ENCODE measurements around the gene GRPEL1. TPM values are rescaled to one million over a fixed set of nuclear protein-coding genes. Genes with fewer than 3 reads are reported as not detected.

The GRPEL1 gene
- total and polyA plus RNA-seq, 9 of the 15 experiments (the other 6 are each of a cell fraction or from before 2014, with no cell fraction given) = 43.4 to 192 (median 86.6) TPM

DNA sequence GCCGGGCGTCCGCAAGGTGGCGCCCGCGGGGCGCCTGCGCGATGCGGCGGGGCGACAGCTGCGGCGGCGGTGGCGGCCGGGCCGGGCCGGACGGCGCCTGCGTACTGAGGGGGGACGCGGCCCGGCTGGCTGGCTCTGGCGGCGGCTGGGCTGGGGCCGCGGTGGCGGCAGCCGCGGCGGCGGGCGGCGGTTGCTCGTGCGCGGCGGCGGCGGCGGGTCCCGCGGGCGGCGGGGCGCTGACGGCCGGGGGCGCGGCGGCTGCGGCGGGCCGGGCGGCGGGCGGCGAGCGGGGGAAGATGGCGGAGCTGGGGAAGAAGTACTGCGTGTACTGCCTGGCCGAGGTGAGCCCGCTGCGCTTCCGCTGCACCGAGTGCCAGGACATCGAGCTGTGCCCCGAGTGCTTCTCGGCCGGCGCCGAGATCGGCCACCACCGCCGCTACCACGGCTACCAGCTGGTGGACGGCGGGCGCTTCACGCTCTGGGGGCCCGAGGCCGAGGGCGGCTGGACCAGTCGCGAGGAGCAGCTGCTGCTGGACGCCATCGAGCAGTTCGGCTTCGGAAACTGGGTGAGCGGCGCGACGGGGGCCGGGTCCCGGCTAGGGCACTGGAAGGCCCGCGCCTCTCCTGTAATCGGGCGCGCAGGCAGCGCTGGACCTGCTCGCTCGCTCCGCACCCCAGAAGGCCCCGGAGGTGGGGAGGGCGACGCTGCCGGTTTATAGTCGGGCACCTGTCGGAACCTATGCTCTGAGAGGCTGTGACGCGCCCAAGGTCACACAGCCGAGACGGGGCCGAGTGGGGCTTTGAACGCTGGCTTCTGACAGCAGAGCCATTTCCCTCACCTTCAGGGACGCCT is 24.4 kb downstream of the GRPEL1 start, which contains the start of gene TADA2B:
TSS of gene TADA2B (plus strand) at position 89 of the 853 bp plus-strand sequence. CDS start at position 297, 208 bp downstream.
- under 1% methylated on average over 64 of the region's 119 CpGs for WGBS (ENCODE audit: insufficient coverage, low coverage, missing lambda C conversion rate)
- Histone ChIP-seq H3K9me1 (ENCODE audit: control insufficient read depth, insufficient read depth, low read length) (no peaks in the 10 kb centered on the region), H3K4me3 (peak within 1 kb of the TSS; percentile 96), H3K4me2 (ENCODE audit: insufficient read depth, low read length) (peak within 1 kb of the TSS; percentile 86), H3K9ac (ENCODE audit: insufficient read depth in 1 of 2, low read depth in 2 of 2, low read length in 2 of 2) (peak within 1 kb of the TSS; percentile 87 to 100), H3K9me3 (replicated peaks; ENCODE audit: control insufficient read depth, insufficient read depth, low read depth, low read length) (no peaks in the 10 kb centered on the region), H3K4me1 (replicated peaks in 1 of 2; ENCODE audit: control insufficient read depth in 2 of 2, insufficient read depth in 2 of 2, low read length in 2 of 2) (peaks cover 12 to 40% of the 10 kb centered on the region in 2 experiments; a peak in 4 of 5 replicates), H4K20me1 (replicated peaks; ENCODE audit: control insufficient read depth, insufficient read depth, low read length) (peaks cover 18% of the 10 kb centered on the region), H3K79me2 (ENCODE audit: control insufficient read depth, insufficient read depth, low read length) (peaks cover 49% of the 10 kb centered on the region), H3K27ac (ENCODE audit: extremely low read depth, low read depth, low read length) (peak within 1 kb of the TSS; percentile 79), H2AFZ (ENCODE audit: low read depth, low read length) (peak within 1 kb of the TSS; percentile 95), H3K27me3 (ENCODE audit: control insufficient read depth in 2 of 2, insufficient read depth in 2 of 2, low read length in 2 of 2) (no peaks in the 10 kb centered on the region), H3K36me3 (ENCODE audit: control insufficient read depth, insufficient read depth, low read length) (peaks cover 9% of the 10 kb centered on the region; the same call in 1 of the 3 replicates)
- BruUV-seq (replicated peaks) = TSS peak; percentile 41
- DNase-seq (ENCODE audit: extremely low read depth in 1 of 4, low spot score in 3 of 4) = peak; percentile 47 to 57 (median 54)
- peak; percentile 42 for FAIRE-seq
- in situ Hi-C loops (cut with MboI) (no loop called here), intact Hi-C loops (cut with micrococcal nuclease) (no loop called here)
- ChIA-PET POLR2A (interaction anchor here (0.6 to 1.6 kb wide), 14 partner anchors 9 to 142 kb away, joined by 3 to 7 read pairs (median 4); no protein-coding TSS in a partner anchor), CTCF (ENCODE audit: low intra/inter-chr PET ratio) (interaction anchor here (0.8 to 1.4 kb wide), 3 partner anchors 27 to 134 kb away, joined by 3 to 6 read pairs (median 5); partner anchors contain the start of gene TBC1D14)
- peak; percentile 32 for ATAC-seq
- TF ChIP-seq ZNF444 (CRISPR knock-in tag; IDR thresholded peaks at IDR 0.05) (no peak), CCNT2 (IDR thresholded peaks at IDR 0.05; ENCODE audit: borderline replicate concordance, extremely low read depth, insufficient read length, low read depth, low read length) (peak; percentile 32), PHF8 (IDR thresholded peaks at IDR 0.05; ENCODE audit: borderline replicate concordance, low read length) (peak; percentile 54; the same call in 1 of the 2 replicates), ESRRA (IDR thresholded peaks at IDR 0.05; ENCODE audit: borderline replicate concordance, low read depth) (peak; percentile 59), ZFX (CRISPR knock-in tag; IDR thresholded peaks at IDR 0.05) (peak; percentile 83), TEAD4 (IDR thresholded peaks at IDR 0.05; ENCODE audit: low read length) (0 out of 2 replicates have a peak, but pooled peaks have one; percentile 5), TEAD4 (CRISPR knock-in tag; IDR thresholded peaks at IDR 0.05; ENCODE audit: borderline replicate concordance) (peak; percentile 26; the same call in 1 of the 2 replicates), NEUROD1 (IDR thresholded peaks at IDR 0.05; ENCODE audit: borderline replicate concordance, low read depth, low read length, partially characterized antibody) (peak; percentile 3), MEF2D (tag; conservative IDR thresholded peaks at IDR 0.05; ENCODE audit: low read depth) (no peak), GTF2F1 (IDR thresholded peaks at IDR 0.05; ENCODE audit: low read depth, low read length) (no peak), MCM2 (IDR thresholded peaks at IDR 0.05; ENCODE audit: low read depth) (no peak), ZNF263 (CRISPR knock-in tag; IDR thresholded peaks at IDR 0.05; ENCODE audit: borderline replicate concordance) (no peak), EP400 (IDR thresholded peaks at IDR 0.05) (no peak), ZNF23 (CRISPR knock-in tag; IDR thresholded peaks at IDR 0.05) (no peak), TCFL5 (CRISPR knock-in tag; conservative IDR thresholded peaks at IDR 0.05) (no peak), STAT5A (IDR thresholded peaks at IDR 0.05; ENCODE audit: borderline replicate concordance, low read length) (no peak), BCOR (IDR thresholded peaks at IDR 0.05) (0 out of 2 replicates have a peak, but pooled peaks have one; percentile 31), TRIM25 (IDR thresholded peaks at IDR 0.05; ENCODE audit: borderline replicate concordance) (no peak)
- TF ChIP-seq, protein P1, sequence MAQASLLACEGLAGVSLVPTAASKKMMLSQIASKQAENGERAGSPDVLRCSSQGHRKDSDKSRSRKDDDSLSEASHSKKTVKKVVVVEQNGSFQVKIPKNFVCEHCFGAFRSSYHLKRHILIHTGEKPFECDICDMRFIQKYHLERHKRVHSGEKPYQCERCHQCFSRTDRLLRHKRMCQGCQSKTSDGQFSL (CRISPR knock-in tag; IDR thresholded peaks at IDR 0.05) = 0 out of 2 replicates have a peak, but pooled peaks have one; percentile 39
- TF ChIP-seq, protein P1 (tag; IDR thresholded peaks at IDR 0.05) = no peak

Data from K562 (cell line).